Myocyte (in vitro differentiated cells): Measurements from ENCODE around the gene PTGDR2. TPM values are rescaled to one million over a fixed set of nuclear protein-coding genes. Genes with fewer than 3 reads are reported as not detected.

Experiments used
- DNase-seq: peaks from one replicate; pipeline ENCODE4 v3.0.0-alpha.2; 2012; ENCODE audit warnings: low read depth
- polyA plus RNA-seq: library from polyadenylated mRNA; unstranded; fragments of >200 nt; gene quantifications from one replicate; pipeline ENCODE4 v1.2.1, GENCODE V29; 2012; ENCODE audit warnings: missing spikeins
- total RNA-seq: library from RNA; depleted of rRNA; stranded (reverse); fragments of >200 nt; gene quantifications from 2 replicates; pipeline ENCODE4 v1.2.3, GENCODE V29; 2014

Gene PTGDR2
- not detected in 2 replicates for total RNA-seq
- 0.03 TPM for polyA plus RNA-seq

DNA sequence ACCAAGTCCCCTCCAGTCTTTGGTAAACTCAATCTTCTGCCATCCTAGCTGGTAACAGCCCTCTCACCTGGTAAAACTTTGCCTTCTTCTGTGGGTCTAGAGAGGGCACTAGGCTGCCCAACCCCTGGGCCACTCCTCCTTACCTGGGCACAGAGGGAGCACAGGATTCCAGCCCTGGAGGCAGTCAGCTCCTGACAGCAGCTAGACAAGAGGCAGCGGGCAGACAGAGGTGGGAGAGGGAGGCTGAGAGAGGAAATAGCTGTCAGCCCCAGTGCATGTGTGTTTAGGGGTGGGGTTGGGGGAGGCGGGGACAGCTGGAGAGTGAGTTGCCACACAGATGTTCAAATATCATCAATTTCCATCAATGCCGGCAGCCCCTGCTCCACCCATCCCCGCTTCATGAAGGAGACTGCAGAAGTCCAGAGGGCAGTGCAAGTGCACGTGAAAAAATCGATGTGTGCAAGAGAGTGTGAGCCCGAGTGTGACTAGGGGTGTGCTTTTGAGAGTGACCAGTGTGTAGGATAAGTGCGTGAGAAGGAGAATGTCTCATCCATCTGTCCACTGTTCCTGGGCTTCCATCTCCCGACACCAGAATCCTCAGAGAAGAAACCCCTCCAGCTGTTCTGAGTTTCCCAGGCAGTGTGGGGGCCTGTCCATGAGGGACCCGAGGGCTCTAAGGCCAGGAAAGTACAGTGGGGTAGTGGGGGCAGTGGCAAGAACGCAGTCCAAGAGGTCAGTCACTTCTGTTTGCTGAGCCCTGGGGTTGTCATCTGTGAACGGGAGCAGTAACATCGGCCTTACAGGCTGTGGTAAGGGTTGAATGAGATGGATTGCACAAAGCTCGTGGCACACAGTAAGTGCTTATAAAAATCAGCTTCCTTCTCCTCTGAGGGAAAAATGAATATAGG lies at the start of gene PTGDR2:
PTGDR2 (minus strand) TSS at position 225 of the 908 bp plus-strand sequence. CDS start 2,228 bp downstream, outside the sequence.
- DNase-seq = no peak

GRCh38 chr11:60905047-60905446 lies 49.3 kb upstream of the PTGDR2 start:
- DNase-seq = no peak

GRCh38 chr11:60902625-60903024 lies 46.9 kb upstream of the PTGDR2 start:
- no peak for DNase-seq

- DNase-seq = no peak
Measured at GRCh38 chr11:60900673-60901404, 45.1 kb upstream of the PTGDR2 start.

DNA sequence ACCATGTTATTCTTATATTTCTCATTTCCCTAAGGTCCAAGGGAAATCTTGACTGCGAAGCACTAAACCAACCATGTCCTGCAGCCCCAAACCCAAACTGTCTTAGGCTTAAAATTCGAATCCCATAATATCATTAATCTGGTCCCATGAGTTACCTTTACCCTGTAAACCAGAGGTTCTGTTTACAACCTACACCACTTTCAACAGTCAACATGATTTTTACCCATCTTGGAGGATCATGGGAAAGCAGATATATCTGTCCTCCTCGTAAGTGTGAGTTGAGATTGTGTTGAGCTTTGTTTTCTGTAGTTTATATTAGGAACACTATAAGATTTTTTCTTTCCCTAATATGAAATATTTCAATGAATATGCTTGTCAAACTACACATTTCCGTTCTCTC lies 44.2 kb upstream of the PTGDR2 start:
- no peak for DNase-seq

GRCh38 chr11:60899046-60899936 lies 43.5 kb upstream of the PTGDR2 start:
- peak; percentile 77 for DNase-seq

DNA sequence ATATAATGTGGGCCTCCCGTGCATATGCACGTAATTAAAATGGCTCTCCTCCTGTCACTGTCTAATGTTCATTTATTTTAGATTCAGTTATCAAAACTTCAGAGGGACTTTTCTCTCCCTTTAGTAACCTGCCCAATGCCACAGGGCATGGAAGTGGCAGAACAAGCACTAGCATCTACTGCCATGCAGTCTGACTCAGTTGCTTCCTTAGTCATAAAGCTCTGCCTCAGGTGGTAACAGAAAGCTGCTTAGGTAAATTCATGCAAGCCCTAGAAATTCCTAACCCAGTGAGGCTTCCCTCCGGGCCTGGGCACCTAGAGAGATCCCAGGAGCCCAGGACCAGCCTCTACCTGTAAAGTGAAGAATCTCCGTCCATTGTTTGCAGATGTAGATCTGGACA lies 41.7 kb upstream of the PTGDR2 start:
- DNase-seq = no peak

DNA sequence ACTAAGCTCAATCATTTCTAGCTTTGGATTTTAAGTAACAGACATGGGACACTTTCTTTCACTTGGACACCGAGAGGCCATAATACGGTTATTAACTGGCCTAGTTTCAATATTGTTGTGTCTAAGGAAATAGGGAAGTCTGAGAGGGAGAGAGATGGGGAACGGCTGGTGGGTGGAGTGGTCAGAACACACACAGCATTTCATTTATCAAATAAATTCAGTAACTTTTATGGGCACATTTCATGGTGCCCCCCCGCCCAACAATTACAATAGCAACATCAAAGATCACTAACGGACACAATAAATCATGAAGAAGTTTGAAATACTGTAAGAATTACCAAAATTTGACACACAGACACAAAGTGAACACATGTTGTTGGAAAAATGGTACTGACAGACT lies 39.9 kb upstream of the PTGDR2 start:
- no peak for DNase-seq

- no peak for DNase-seq
Measured at GRCh38 chr11:60891103-60891741, 35.5 kb upstream of the PTGDR2 start.

- DNase-seq = no peak
Measured at GRCh38 chr11:60890696-60891095, 34.9 kb upstream of the PTGDR2 start.

GRCh38 chr11:60889869-60890311 lies 34.1 kb upstream of the PTGDR2 start:
- DNase-seq = no peak

DNA sequence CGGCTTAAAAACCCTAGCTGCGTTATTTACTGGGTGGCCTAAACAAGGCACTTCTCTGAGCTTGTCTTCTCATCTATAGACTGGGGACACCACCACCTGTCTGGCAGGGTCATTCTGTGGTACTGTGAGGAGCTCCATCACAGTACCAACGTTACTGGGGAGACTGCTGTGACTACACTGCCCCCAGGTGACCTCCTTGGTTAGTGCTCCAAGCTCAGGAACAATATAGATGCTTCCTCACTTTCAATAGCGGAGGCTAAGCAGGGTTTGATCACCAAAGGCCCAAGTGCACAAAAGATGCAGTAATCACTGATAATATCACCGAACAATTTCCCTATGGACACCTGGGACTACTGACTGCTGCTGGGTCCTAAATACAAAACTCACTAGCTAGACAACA lies 31.8 kb upstream of the PTGDR2 start:
- DNase-seq = peak; percentile 63

GRCh38 chr11:60880643-60881282 lies 25.0 kb upstream of the PTGDR2 start:
- no peak for DNase-seq

DNA sequence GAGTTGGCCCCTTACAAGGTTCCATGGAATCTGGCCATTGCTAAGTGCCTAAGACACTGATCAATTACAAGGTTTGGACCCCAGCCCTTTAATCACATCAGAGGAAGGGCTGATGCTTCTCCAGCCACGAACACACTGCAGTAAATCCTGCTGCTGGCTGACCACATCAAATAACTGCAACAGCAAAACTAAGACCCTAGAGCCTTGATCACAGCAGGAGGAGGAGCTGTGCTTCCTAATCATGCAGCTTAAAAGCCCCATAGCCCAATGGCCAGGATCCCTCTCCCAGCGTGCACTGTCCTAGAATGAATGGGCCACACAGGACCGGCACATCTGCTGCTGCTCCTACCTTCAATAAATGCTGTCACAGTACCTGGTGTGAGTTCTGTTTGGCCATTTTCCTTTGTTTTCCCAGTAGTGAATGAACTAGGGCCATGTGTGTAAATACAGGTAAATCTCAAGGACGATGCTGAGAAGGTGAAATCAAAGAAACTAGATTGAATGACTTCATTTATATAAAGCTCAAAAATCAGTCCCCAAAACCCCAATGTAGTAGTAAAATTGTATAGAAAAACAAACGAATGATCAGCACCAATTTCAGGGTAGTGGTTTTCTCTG lies 24.3 kb upstream of the PTGDR2 start:
- no peak for DNase-seq

DNA sequence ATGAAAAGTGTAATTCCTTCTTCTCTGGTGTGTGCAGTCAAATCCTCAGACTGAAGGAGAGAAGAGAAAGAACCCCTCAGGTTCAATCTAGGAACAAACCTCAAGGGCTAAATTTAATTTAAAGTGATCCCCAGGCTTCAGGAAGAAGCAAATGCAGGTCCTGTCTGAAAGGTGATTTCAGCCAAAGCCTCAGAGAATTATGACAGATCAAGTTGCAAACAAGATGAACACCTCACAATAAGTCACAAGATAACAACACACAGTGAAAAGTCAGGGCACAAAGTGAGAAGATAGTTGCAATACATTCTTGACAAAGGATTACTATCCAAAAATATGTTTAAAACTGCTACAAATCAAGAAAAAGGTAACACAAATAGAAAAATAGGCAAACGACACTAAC lies 23.4 kb upstream of the PTGDR2 start:
- DNase-seq = no peak

DNA sequence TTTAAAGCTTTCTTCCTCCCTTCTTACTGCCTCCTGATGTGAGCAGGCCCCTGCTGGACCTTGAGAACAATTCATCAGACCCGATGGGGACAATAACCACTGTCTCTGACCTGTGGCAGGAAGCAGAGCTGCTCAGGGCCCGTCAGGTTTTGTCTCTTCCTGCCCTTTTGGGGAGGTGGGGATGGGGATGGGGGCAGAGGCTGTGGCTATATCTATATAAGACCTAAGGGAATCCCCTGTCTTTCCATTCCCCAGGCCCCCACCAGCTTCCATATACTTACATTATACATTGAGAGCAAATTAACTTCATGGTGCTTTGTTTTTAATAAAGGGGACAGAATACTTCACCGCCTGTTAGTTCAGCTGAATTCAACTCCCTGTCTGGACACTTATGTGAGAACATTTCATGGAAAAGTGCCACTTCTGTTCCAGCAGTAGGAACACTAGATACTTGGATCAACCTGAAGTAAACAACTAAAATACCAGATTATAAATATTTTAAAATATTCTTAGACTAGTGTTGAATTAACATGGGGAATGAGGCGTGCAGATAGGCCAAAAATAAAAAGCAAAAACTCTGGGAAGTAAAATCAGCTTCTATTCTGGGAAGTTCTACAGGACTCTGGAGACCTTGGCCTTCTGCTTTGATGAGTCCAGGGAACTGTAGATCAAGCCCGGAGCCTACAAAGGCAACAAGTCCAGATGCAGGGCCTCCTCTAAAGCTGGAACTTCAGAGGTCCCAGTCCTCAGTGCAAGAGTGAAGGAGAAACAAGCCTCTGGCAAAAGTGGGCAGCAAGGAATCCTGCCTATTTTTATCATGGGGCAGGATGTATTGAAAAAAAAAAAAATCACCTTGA lies 22.7 kb upstream of the PTGDR2 start:
- DNase-seq = no peak

GRCh38 chr11:60876168-60876485 lies 20.4 kb upstream of the PTGDR2 start:
- DNase-seq = no peak

DNA sequence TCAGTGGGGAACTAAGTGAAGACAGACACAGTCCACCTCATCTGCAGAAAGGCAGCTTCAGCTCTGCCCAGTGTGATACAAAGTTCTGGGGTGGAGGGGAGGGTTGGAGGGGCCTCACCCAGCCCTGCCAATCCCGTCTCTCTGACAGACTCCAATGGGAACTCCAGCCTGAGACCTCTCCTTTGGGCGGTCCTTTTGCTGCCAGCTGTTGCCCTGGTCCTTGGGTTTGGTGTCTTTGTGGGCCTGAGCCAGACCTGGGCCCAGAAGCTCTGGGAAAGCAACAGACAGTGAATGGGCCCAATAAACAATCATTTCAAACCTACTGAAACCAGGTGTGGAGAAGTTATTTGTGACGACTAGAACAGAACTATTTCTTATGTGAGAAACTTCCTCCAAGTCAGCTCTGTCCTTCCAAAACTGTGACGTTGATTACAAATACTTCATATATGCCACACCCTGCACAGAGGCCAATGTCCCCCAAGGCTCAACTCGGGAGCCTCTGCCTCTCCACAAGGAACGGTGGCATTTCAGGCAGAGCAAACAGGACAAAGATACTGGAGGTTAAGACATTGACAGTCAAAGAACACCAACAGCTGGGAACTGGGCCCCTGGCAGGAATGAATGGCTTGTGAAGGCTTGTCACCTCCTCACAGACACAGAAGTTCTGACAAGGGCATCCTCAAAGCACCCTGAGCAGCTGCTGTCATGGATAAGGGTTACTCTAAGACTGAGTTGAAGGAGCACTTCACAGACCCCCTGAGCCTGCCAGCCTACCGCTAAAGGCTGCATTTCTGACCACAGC lies 19.8 kb upstream of the PTGDR2 start:
- DNase-seq = peak; percentile 32
